K562 (cell line): ENCODE results near the gene ZSWIM1. TPM values are rescaled to one million over a fixed set of nuclear protein-coding genes. Genes with fewer than 3 reads are reported as not detected.

Experiments
- ATAC-seq: fragments of 200-7000 bp; cut with Tn5 transposase; 3 replicates; pipeline ENCODE4 v1.9.1; 2020; ENCODE audit warnings: moderate library complexity
- BruUV-seq: library from RNA; stranded (reverse); fragments of 400-500 nt; replicated peaks from 2 replicates; lab custom pipeline; 2021; lab: Mats Ljungman, UMichigan
- CTCF ChIA-PET: fragments of 300-600 bp; formaldehyde crosslinking; extraction: SDS; loops from one replicate; lab custom pipeline; 2021; ENCODE audit warnings: low intra/inter-chr PET ratio; lab: Yijun Ruan, JAX
- POLR2A ChIA-PET: fragments of 300-600, 350-650 bp; sonication (Branson Sonifier 250); formaldehyde crosslinking; extraction: SDS; loops from one replicate; lab custom pipeline; 2021; ENCODE audit warnings: antibody characterized with exemption, inconsistent platforms; lab: Yijun Ruan, JAX
- DNase-seq, 4 experiments: peaks; one replicate each; pipeline versions ENCODE4 v3.0.0 to v3.0.0-alpha.2; 2011 to 2018; ENCODE audit warnings: low spot score in 3 of 4, mixed read lengths in 3 of 4; ENCODE audit errors: extremely low read depth in 1 of 4
- FAIRE-seq: peaks from 2 replicates; lab custom pipeline; 2011; peaks lifted over from hg19 to GRCh38; lab: Jason Lieb, UNC
- H2AFZ ChIP-seq: 2 replicates; pipeline ENCODE4 v1.6.0; 2011; ENCODE audit warnings: low read depth, low read length, control low read depth, inconsistent platforms
- H3K27ac ChIP-seq: fragments of 200-600 bp; 3 replicates; pipeline ENCODE4 v1.8.0; 2011; ENCODE audit warnings: low read depth, mild to moderate bottlenecking, control low read depth, inconsistent platforms, low read length, moderate library complexity, mixed read lengths; ENCODE audit errors: extremely low read depth
- H3K27me3 ChIP-seq, 2 experiments: fragments of 300-600 bp in 1 of 2; 2 replicates in 1 of 2; 3 replicates in 1 of 2; pipeline versions ENCODE4 v1.6.0 to v1.8.0; 2011; ENCODE audit warnings: inconsistent platforms in 2 of 2, low read length in 2 of 2, mild to moderate bottlenecking in 1 of 2, mixed read lengths in 1 of 2, moderate library complexity in 1 of 2; ENCODE audit not compliant: control insufficient read depth in 2 of 2, insufficient read depth in 2 of 2
- H3K36me3 ChIP-seq: fragments of 300-600 bp; 3 replicates; pipeline ENCODE4 v1.8.0; 2011; ENCODE audit warnings: mild to moderate bottlenecking, low read length, inconsistent platforms; ENCODE audit not compliant: control insufficient read depth, insufficient read depth
- H3K4me1 ChIP-seq, 2 experiments: fragments of 200-600 bp in 1 of 2; replicated peaks in 1 of 2; 2 replicates in 1 of 2; 3 replicates in 1 of 2; pipeline versions ENCODE4 v1.5.1 to v1.8.0; 2011; ENCODE audit warnings: inconsistent platforms in 2 of 2, low read length in 2 of 2, mild to moderate bottlenecking in 1 of 2, mixed read lengths in 1 of 2, moderate library complexity in 1 of 2; ENCODE audit not compliant: control insufficient read depth in 2 of 2, insufficient read depth in 2 of 2
- H3K4me2 ChIP-seq: 2 replicates; pipeline ENCODE4 v1.6.1; 2011; ENCODE audit warnings: low read length, control low read depth, inconsistent platforms, mixed read lengths; ENCODE audit not compliant: insufficient read depth
- H3K4me3 ChIP-seq: fragments of 200-600 bp; sonication (generic), shearing (Covaris generic); 2 replicates; pipeline ENCODE4 v1.5.1; 2016; ENCODE audit warnings: control low read depth, inconsistent platforms
- H3K79me2 ChIP-seq: fragments of 200-600 bp; 3 replicates; pipeline ENCODE4 v1.8.0; 2011; ENCODE audit warnings: low read length, inconsistent platforms; ENCODE audit not compliant: control insufficient read depth, insufficient read depth
- H3K9ac ChIP-seq, 2 experiments: 2 replicates each; pipeline versions ENCODE4 v1.6.0 to v1.6.1; 2011; ENCODE audit warnings: low read depth in 2 of 2, low read length in 2 of 2, control low read depth in 1 of 2, inconsistent platforms in 1 of 2, mild to moderate bottlenecking in 1 of 2, mixed read lengths in 1 of 2; ENCODE audit not compliant: insufficient read depth in 1 of 2
- H3K9me1 ChIP-seq: one replicate; pipeline ENCODE4 v1.6.0; 2011; ENCODE audit warnings: inconsistent platforms, mild to moderate bottlenecking, low read length, moderate library complexity; ENCODE audit not compliant: control insufficient read depth, insufficient read depth
- H3K9me3 ChIP-seq: replicated peaks from 2 replicates; pipeline ENCODE4 v1.5.1; 2011; ENCODE audit warnings: low read depth, low read length, inconsistent platforms; ENCODE audit not compliant: control insufficient read depth, insufficient read depth
- H4K20me1 ChIP-seq: replicated peaks from 2 replicates; pipeline ENCODE4 v1.6.1; 2011; ENCODE audit warnings: low read length, inconsistent platforms, mixed read lengths; ENCODE audit not compliant: control insufficient read depth, insufficient read depth
- ASH1L ChIP-seq: fragments of 450-650 bp; IDR thresholded peaks from 2 replicates; pipeline ENCODE4 v1.6.1; 2018; ENCODE audit warnings: borderline replicate concordance, mild to moderate bottlenecking, low read depth; ENCODE audit not compliant: partially characterized antibody
- C11orf30 ChIP-seq: fragments of 450-650 bp; IDR thresholded peaks from 2 replicates; pipeline ENCODE4 v1.6.1; 2016; ENCODE audit warnings: low read depth, mild to moderate bottlenecking
- CCAR2 ChIP-seq: fragments of 200-400 bp; formaldehyde crosslinking; IDR thresholded peaks from 2 replicates; pipeline ENCODE4 v1.6.1; 2017; ENCODE audit warnings: mild to moderate bottlenecking, low read depth, low read length
- DMBX1 ChIP-seq: fragments of 250-450 bp; sonication (Bioruptor Pico); IDR thresholded peaks from 2 replicates; pipeline ENCODE4 v1.8.0; 2022; ENCODE audit warnings: inconsistent platforms, mild to moderate bottlenecking, moderate library complexity, borderline replicate concordance
- FUS ChIP-seq: fragments of 200-400 bp; formaldehyde crosslinking; optimal IDR thresholded peaks from 2 replicates; pipeline ENCODE3; 2017; ENCODE audit warnings: low read depth, low read length
- HMGN3 ChIP-seq: IDR thresholded peaks from 2 replicates; pipeline ENCODE4 v1.6.1; 2011; ENCODE audit warnings: borderline replicate concordance, low read depth, mild to moderate bottlenecking, mixed read lengths, low read length; ENCODE audit not compliant: insufficient read length; ENCODE audit errors: extremely low read depth
- HNRNPK ChIP-seq: fragments of 200-400 bp; formaldehyde crosslinking; IDR thresholded peaks from one replicate; pipeline ENCODE4 v1.6.1; 2018; ENCODE audit warnings: mild to moderate bottlenecking, low read depth, low read length; ENCODE audit not compliant: poor library complexity, severe bottlenecking
- IFI16 ChIP-seq: fragments of 250-450 bp; sonication (Bioruptor Pico); IDR thresholded peaks from 2 replicates; pipeline ENCODE4 v2.1.2; 2022; ENCODE audit warnings: mild to moderate bottlenecking, inconsistent platforms
- ILF3 ChIP-seq: fragments of 450-650 bp; IDR thresholded peaks from 2 replicates; pipeline ENCODE4 v1.6.1; 2018; ENCODE audit warnings: antibody characterized with exemption, mild to moderate bottlenecking, moderate library complexity, borderline replicate concordance
- POLR2A ChIP-seq: fragments of 450-650 bp; conservative IDR thresholded peaks from 2 replicates; pipeline ENCODE4 v1.6.1; 2016
- RCOR1 ChIP-seq, 2 experiments: IDR thresholded peaks; 2 replicates each; pipeline ENCODE4 v1.6.1; 2012; ENCODE audit warnings: low read depth in 2 of 2, low read length in 2 of 2, borderline replicate concordance in 1 of 2, improper control_type of control experiment in 1 of 2
- STAT5B ChIP-seq: fragments of 250-450 bp; sonication (Bioruptor Pico); IDR thresholded peaks from 2 replicates; pipeline ENCODE4 v1.8.0; 2021; ENCODE audit warnings: mild to moderate bottlenecking, inconsistent platforms
- ZKSCAN3 ChIP-seq: fragments of 250-450 bp; sonication (Bioruptor Pico); IDR thresholded peaks from 2 replicates; pipeline ENCODE4 v1.4.0; 2020
- ZNF133 ChIP-seq: fragments of 250-450 bp; sonication (Bioruptor Pico); IDR thresholded peaks from 2 replicates; pipeline ENCODE4 v1.4.0; 2020; ENCODE audit warnings: mild to moderate bottlenecking
- ZNF445 ChIP-seq: fragments of 250-450 bp; sonication (Bioruptor Pico); IDR thresholded peaks from 2 replicates; pipeline ENCODE4 v1.4.0; 2020; ENCODE audit warnings: low read depth, mild to moderate bottlenecking, moderate library complexity
- ZNF584 ChIP-seq: fragments of 200-800 bp; sonication (Bioruptor generic); IDR thresholded peaks from 2 replicates; pipeline ENCODE4 v1.6.1; 2016; ENCODE audit warnings: low read depth, mild to moderate bottlenecking, missing genetic modification characterization, missing compliant biosample characterization
- ZSCAN32 ChIP-seq: fragments of 450-650 bp; formaldehyde crosslinking; IDR thresholded peaks from 2 replicates; pipeline ENCODE4 v1.4.0; 2020; ENCODE audit warnings: mild to moderate bottlenecking, moderate library complexity
- WGBS: fragments of 100-300 bp; shearing (Covaris generic); methylation state at CpG from one replicate; pipeline ENCODE4 v1.1.6; 2016; ENCODE audit warnings: low coverage, mixed read lengths; ENCODE audit not compliant: insufficient coverage; ENCODE audit errors: missing lambda C conversion rate; 5-methylcytosine and 5-hydroxymethylcytosine counted together
- in situ Hi-C: fragments of 300-500 bp; cut with MboI; formaldehyde crosslinking; loops from 4 replicates; pipeline ENCODE4 v1.15.0; 2018; ENCODE audit warnings: inconsistent platforms, mixed read lengths
- intact Hi-C: fragments of 100-400 bp; cut with micrococcal nuclease; formaldehyde crosslinking; loops from 2 replicates; pipeline ENCODE4 v1.14.2; 2022
- polyA plus RNA-seq, 8 experiments: library from polyadenylated mRNA; depleted of rRNA in 4 of 8; stranded (reverse) in 5 of 8; unstranded in 3 of 8; fragments of >200 nt; fragmentation: Nextera tagmentation in 2 of 8; fragmentation: Illumina TruSeq in 1 of 8; extraction: Ambion mirVana in 2 of 8; extraction: Trizol in 1 of 8; gene quantifications; 2 replicates each; pipeline versions ENCODE4 v1.2.1 to v1.2.3, GENCODE V29; 2011 to 2014; ENCODE audit warnings: inconsistent platforms in 1 of 8, missing spikeins in 1 of 8
- total RNA-seq, 7 experiments: library from RNA; depleted of rRNA in 6 of 7; stranded (reverse); fragments of >200 nt in 6 of 7; fragmentation: Illumina TruSeq in 2 of 7; extraction: Trizol in 2 of 7; gene quantifications; 2 replicates each; pipeline versions ENCODE4 v1.2.1 to v1.2.3, GENCODE V29; 2011 to 2021; ENCODE audit warnings: low replicate concordance in 1 of 7
- TF ChIP-seq, protein P1 (sequence below): fragments of 450-650 bp; IDR thresholded peaks from 2 replicates; pipeline ENCODE4 v1.6.1; 2018; ENCODE audit not compliant: partially characterized antibody
- TF ChIP-seq, protein P2 (sequence below): fragments of 250-450 bp; sonication (Bioruptor Pico); IDR thresholded peaks from 2 replicates; pipeline ENCODE4 v1.5.0; 2021

Gene ZSWIM1
- total and polyA plus RNA-seq, 9 of the 15 experiments (the other 6 are each of a cell fraction or from before 2014, with no cell fraction given), result 2.5 to 15.6 (median 9.5) TPM

DNA sequence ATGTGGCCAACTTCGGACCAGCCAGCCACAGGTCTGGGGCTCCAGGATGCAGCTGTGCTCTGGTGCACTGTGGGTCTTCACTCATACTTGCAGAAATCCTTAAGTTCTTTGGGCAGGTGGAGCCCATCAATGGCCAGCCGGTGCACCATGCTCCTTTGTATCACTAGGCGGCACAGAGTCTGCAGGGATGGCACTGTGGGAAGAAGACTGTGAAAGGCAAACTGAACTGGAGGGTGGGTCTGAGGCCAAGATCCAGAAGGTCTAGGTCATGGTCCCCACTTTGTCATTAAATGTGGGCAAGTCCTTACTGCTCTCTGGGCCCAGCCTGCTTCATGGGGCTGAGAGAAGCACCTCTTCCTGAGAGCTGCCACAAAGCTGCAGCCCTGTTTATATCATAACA is 7.7 kb downstream of the ZSWIM1 start:
- ATAC-seq (no peak), FAIRE-seq (no peak), DNase-seq (no peak)
- CTCF ChIA-PET, result no interaction called here
- H3K4me2 ChIP-seq, result no peak overlapping the region
- H3K9me1 ChIP-seq, result no peaks in the 10 kb centered on the region
- no peak overlapping the region for H3K27ac ChIP-seq
- BruUV-seq, result no TSS peak
- 93% methylated on average over 2 of the region's 3 CpGs for WGBS
- H3K4me1 ChIP-seq, result peaks cover 23 to 44% of the 10 kb centered on the region in 2 experiments
- peaks cover 18% of the 10 kb centered on the region; the same call in 2 of the 3 replicates for H3K79me2 ChIP-seq
- in situ Hi-C loops (no loop called here), intact Hi-C loops (loop anchor here (5.0 to 10.0 kb wide), 2 partner anchors 54 to 91 kb away; partner anchors contain the start of gene SNX21)
- POLR2A ChIA-PET, result interaction anchor here (0.6 to 0.7 kb wide), 2 partner anchors 14 to 21 kb away, joined by 3 read pairs; no protein-coding TSS in a partner anchor
- H3K9ac ChIP-seq, result peak overlapping the region in 1 of 2 experiments; percentile 32; a peak in 1 of 4 replicates
- peaks cover 30% of the 10 kb centered on the region; the same call in 2 of the 3 replicates for H3K36me3 ChIP-seq
- no peaks in the 10 kb centered on the region for H4K20me1 ChIP-seq
- H3K9me3 ChIP-seq, result no peaks in the 10 kb centered on the region
- no peak overlapping the region for H3K4me3 ChIP-seq
- no peak overlapping the region for H2AFZ ChIP-seq
- H3K27me3 ChIP-seq, result no peaks in the 10 kb centered on the region
- TF ChIP-seq HMGN3 (no peak), HNRNPK (no peak), ZNF584 (CRISPR knock-in tag) (no peak), ZNF445 (CRISPR knock-in tag) (no peak), RCOR1 (IDR thresholded peaks at IDR 0.05; ENCODE audit: borderline replicate concordance in 1 of 2, low read depth in 2 of 2, low read length in 2 of 2) (no peak), CCAR2 (no peak), POLR2A (no peak), ZKSCAN3 (CRISPR knock-in tag) (no peak), C11orf30 (no peak), FUS (no peak), DMBX1 (CRISPR knock-in tag) (no peak), STAT5B (CRISPR knock-in tag) (no peak), ILF3 (no peak), ZSCAN32 (CRISPR knock-in tag) (no peak), IFI16 (CRISPR knock-in tag) (no peak), ASH1L (no peak), ZNF133 (CRISPR knock-in tag) (no peak)
- TF ChIP-seq, protein P1, sequence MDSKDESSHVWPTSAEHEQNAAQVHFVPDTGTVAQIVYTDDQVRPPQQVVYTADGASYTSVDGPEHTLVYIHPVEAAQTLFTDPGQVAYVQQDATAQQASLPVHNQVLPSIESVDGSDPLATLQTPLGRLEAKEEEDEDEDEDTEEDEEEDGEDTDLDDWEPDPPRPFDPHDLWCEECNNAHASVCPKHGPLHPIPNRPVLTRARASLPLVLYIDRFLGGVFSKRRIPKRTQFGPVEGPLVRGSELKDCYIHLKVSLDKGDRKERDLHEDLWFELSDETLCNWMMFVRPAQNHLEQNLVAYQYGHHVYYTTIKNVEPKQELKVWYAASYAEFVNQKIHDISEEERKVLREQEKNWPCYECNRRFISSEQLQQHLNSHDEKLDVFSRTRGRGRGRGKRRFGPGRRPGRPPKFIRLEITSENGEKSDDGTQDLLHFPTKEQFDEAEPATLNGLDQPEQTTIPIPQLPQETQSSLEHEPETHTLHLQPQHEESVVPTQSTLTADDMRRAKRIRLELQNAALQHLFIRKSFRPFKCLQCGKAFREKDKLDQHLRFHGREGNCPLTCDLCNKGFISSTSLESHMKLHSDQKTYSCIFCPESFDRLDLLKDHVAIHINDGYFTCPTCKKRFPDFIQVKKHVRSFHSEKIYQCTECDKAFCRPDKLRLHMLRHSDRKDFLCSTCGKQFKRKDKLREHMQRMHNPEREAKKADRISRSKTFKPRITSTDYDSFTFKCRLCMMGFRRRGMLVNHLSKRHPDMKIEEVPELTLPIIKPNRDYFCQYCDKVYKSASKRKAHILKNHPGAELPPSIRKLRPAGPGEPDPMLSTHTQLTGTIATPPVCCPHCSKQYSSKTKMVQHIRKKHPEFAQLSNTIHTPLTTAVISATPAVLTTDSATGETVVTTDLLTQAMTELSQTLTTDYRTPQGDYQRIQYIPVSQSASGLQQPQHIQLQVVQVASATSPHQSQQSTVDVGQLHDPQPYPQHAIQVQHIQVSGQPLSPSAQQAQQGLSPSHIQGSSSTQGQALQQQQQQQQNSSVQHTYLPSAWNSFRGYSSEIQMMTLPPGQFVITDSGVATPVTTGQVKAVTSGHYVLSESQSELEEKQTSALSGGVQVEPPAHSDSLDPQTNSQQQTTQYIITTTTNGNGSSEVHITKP, result no peak
- TF ChIP-seq, protein P2, sequence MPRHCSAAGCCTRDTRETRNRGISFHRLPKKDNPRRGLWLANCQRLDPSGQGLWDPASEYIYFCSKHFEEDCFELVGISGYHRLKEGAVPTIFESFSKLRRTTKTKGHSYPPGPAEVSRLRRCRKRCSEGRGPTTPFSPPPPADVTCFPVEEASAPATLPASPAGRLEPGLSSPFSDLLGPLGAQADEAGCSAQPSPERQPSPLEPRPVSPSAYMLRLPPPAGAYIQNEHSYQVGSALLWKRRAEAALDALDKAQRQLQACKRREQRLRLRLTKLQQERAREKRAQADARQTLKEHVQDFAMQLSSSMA (CRISPR knock-in tag), result no peak
